ENCODE results near the gene GMPR2.
A peak's percentile ranks its signal among the peaks of the same experiment; 100 is the strongest.

GMPR2 gene

DNA sequence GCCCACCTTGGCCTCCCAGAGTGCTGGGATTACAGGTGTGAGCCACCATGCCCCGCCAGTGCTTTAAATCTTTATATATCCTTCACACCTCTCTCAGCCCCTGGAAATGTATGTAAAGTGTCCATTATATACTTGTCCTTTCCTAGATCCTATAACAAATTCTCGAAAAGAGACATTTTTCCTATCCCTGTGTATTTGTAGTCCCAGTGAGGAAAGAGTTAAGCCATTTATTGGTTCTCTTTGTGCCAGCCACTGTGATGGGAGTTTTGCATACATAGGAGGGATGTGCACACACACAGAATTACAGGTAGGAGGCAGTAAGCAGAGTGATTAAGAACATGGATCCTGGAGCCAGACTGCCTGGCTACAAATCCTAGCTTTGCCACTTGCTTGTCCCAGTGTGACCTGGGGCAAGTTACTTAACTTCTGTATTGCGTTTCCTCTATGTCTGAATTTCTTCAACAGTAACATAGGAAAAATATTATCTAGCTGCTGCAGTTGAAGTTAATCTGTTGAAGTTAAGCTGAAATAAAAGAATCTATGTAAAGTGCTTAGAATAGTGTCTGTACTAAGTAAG lies 40.8 kb downstream of the GMPR2 start:
- Histone ChIP-seq H3K9me3 (ENCODE audit: severe bottlenecking) (no peaks in the 10 kb centered on the region), H3K36me3 (no peaks in the 10 kb centered on the region), H3K27me3 (ENCODE audit: insufficient read depth, low read depth, severe bottlenecking) (no peaks in the 10 kb centered on the region), H3K27ac (peak overlapping the region; percentile 83), H3K4me3 (ENCODE audit: low read depth, low read length) (no peak overlapping the region; the same call in 1 of the 2 replicates)
- DNase-seq = peak; percentile 80
- TF ChIP-seq, protein P1, sequence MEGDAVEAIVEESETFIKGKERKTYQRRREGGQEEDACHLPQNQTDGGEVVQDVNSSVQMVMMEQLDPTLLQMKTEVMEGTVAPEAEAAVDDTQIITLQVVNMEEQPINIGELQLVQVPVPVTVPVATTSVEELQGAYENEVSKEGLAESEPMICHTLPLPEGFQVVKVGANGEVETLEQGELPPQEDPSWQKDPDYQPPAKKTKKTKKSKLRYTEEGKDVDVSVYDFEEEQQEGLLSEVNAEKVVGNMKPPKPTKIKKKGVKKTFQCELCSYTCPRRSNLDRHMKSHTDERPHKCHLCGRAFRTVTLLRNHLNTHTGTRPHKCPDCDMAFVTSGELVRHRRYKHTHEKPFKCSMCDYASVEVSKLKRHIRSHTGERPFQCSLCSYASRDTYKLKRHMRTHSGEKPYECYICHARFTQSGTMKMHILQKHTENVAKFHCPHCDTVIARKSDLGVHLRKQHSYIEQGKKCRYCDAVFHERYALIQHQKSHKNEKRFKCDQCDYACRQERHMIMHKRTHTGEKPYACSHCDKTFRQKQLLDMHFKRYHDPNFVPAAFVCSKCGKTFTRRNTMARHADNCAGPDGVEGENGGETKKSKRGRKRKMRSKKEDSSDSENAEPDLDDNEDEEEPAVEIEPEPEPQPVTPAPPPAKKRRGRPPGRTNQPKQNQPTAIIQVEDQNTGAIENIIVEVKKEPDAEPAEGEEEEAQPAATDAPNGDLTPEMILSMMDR (IDR thresholded peaks at IDR 0.05; ENCODE audit: low read depth, low read length) = peak; percentile 84

DNA sequence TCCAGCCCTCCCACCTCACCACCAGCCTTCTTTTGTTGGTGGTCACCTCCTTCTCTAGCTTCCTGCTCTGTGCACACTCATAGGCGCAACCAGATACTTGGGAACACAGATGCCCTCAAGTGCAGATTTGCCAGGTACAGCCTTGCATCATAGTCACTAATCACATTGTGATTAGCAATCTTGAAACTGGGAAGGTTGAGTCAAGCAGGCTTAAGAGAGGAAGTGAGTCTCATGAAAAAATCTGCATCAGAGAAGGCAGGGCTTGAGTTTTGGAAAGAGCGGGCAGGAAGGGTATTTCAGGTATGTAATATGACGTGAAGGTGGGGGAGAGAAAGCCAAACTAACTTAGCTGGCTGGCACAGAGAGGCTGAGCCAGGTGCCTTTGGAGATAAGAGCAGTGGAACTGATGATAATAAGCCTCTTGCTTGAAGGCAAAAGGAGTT lies 41.4 kb downstream of the GMPR2 start:
- no peak overlapping the region; the same call in 1 of the 2 replicates for H3K4me3 ChIP-seq (ENCODE audit: low read depth, low read length)
- H3K9me3 ChIP-seq (ENCODE audit: severe bottlenecking) = no peaks in the 10 kb centered on the region
- no peaks in the 10 kb centered on the region for H3K27me3 ChIP-seq (ENCODE audit: insufficient read depth, low read depth, severe bottlenecking)
- TF ChIP-seq, protein P1 (IDR thresholded peaks at IDR 0.05; ENCODE audit: low read depth, low read length) = no peak
- H3K36me3 ChIP-seq = no peaks in the 10 kb centered on the region
- H3K27ac ChIP-seq = peak overlapping the region; percentile 83
- peak; percentile 56 for DNase-seq

DNA sequence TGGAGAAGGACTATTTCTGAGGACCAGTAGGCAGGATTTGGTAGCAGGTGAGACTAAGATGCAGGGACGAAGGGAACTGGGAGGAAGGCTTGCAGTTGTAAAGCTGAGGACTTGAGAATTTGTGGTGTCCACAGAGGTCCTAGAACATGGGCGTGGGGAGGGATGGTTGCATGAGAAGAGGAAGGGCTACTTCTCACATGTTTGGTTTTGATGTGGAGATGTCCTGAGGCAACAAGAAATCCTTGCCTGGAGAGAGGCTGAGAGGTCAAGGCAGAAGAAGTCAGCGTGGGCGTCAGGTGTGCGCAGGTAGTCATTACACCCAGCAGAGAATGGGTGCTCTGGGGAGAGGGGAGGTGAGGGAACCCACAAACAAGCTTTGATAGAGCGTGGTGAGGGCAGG lies 44.3 kb downstream of the GMPR2 start:
- Histone ChIP-seq H3K27ac (no peak overlapping the region), H3K27me3 (ENCODE audit: insufficient read depth, low read depth, severe bottlenecking) (no peaks in the 10 kb centered on the region), H3K4me3 (ENCODE audit: low read depth, low read length) (no peak overlapping the region), H3K36me3 (no peaks in the 10 kb centered on the region), H3K9me3 (ENCODE audit: severe bottlenecking) (no peaks in the 10 kb centered on the region)
- no peak for DNase-seq
- TF ChIP-seq, protein P1 (IDR thresholded peaks at IDR 0.05; ENCODE audit: low read depth, low read length) = no peak

DNA sequence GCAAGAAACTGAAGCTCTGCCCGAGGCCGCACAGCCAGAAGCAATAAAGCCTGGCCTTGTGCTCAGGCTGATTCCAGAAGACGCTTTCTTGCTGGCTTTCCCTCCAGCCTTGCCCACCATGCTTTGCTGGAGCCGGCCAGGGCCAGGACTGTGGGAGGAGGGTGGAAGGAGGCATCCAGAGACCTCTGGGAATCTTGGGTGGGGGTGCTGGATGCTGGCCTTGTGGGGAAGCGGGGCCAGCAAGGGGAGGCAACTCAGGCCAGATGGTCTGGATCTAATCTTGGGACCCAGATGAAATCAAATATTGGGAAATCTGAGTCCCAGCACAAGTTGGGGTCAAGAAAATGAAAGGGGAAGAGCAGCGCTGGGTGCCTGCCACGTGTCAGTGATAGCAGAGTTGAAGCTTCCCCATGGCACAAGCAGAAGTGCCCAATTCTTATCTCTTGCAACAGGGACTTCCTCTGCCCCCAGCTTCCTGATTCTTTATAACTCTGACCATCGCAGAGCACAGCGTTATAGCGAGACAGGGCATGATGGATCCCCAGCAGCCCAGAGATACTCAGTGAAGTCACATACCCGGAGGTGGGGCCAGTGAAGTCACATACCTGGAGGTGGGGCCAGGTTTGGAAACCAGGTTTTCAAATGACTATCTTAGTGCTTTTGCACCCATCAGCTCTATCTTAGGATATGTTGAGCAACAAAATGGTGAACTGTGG lies 45.0 kb downstream of the GMPR2 start:
- DNase-seq = no peak
- no peaks in the 10 kb centered on the region for H3K36me3 ChIP-seq
- H3K27me3 ChIP-seq (ENCODE audit: insufficient read depth, low read depth, severe bottlenecking) = no peaks in the 10 kb centered on the region
- no peak overlapping the region for H3K4me3 ChIP-seq (ENCODE audit: low read depth, low read length)
- no peak overlapping the region for H3K27ac ChIP-seq
- H3K9me3 ChIP-seq (ENCODE audit: severe bottlenecking) = no peaks in the 10 kb centered on the region
- TF ChIP-seq, protein P1 (IDR thresholded peaks at IDR 0.05; ENCODE audit: low read depth, low read length) = no peak

DNA sequence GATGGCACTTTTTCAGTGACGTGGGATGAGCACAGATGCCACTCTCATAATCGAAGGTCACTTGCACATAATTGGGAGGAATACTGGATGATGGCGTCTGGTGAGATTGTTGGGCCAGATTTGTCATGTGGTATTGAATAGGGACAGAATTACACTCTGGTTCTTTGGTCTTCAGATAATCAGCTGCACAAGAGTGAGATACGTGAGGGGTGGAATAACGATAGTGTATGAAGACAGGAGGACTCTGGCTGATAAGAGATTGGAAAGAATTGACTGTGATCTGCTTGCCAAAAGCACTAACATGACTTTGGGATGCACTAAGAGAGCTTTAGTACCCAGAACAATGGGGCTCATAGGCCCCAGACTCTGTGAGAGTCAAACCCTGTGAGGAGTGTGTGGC lies 45.7 kb downstream of the GMPR2 start:
- Histone ChIP-seq H3K9me3 (ENCODE audit: severe bottlenecking) (no peaks in the 10 kb centered on the region), H3K27ac (no peak overlapping the region), H3K4me3 (ENCODE audit: low read depth, low read length) (no peak overlapping the region), H3K27me3 (ENCODE audit: insufficient read depth, low read depth, severe bottlenecking) (no peaks in the 10 kb centered on the region), H3K36me3 (no peaks in the 10 kb centered on the region)
- TF ChIP-seq, protein P1 (IDR thresholded peaks at IDR 0.05; ENCODE audit: low read depth, low read length) = no peak
- DNase-seq = no peak

Measured in WERI-Rb-1 (cell line).